Non-pigmented ciliary epithelial cell (primary cell): ENCODE measurements around the gene RNF213.

Experiments used
- DNase-seq: peaks from one replicate; pipeline ENCODE4 v3.0.0-alpha.2; 2010; ENCODE audit warnings: low read depth

Gene RNF213

GRCh38 chr17:80372922-80373570, 112.4 kb downstream of the RNF213 start:
- no peak for DNase-seq

DNA sequence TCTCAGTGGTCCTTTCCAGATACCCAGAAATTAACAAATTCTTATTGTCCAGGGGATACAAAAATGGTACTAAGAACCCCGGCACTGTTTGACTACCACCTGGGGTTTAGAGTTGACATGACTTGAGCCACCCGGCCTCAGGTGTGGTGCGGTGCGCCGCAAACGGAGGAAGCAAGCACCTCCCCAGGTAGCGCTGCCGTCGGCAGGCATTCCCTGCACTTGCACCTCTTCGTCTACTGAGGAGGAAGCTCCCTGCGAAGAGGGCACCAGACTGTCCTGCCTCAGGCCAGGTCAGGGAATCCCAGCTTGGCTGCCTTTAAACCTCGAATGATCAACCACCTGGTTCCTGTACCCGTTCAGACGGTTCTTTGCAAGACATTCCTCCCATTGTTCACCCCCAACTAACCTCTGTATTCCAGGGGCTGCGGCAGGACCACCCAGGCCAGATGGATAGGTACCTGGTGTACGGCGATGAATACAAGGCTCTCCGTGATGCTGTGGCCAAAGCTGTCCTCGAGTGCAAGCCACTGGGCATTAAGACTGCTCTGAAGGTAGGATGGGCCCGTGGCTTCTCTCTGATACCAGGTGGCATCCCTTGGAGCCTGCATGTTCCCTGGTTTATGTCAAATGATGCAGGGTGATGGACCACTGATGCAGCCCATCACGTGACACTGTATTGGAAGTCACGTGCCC, 113.5 kb downstream of the RNF213 start:
- DNase-seq = no peak

- no peak for DNase-seq
These were observed 114.3 kb downstream of the RNF213 start for GRCh38 chr17:80374732-80375585.

DNA sequence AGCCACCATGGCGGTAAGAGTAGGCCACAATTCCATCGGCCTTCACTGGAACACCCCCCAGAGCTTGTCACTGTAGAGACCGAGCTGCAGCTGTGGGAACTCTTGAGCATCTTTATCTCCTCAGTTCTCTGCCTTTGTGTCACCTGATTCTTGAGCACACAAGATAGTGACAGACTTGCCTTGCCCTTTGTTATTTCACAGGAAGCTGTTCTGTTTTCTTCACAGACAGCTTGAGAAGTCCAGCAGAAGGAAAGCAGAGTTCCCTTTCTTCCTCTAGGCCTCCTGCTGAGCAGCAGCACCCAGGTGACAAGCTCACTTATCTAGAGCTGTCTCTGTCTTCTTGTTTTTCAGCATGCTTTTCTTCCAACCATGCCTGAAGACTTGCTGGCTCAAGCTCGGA, 115.9 kb downstream of the RNF213 start:
- no peak for DNase-seq

DNA sequence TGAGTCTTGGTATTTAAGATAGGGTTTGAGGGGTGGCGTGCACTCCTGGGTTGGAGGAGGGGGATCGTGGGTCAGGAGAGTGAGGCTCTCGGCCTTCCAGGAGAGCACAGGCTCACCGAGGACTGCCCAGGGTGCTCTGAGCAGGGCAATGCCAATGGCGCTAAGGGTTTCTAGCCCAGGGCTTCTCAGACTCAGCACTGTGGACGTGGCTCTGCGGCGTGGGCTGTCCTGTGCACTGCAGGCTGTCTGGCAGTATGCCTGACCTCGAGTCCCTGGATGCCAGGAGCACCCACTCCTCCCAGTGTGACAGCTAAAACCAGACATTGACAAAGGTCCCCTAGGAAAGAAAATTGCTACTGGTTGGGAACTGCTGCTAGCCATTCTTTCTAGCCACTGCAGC, 117.1 kb downstream of the RNF213 start:
- DNase-seq = no peak

DNA sequence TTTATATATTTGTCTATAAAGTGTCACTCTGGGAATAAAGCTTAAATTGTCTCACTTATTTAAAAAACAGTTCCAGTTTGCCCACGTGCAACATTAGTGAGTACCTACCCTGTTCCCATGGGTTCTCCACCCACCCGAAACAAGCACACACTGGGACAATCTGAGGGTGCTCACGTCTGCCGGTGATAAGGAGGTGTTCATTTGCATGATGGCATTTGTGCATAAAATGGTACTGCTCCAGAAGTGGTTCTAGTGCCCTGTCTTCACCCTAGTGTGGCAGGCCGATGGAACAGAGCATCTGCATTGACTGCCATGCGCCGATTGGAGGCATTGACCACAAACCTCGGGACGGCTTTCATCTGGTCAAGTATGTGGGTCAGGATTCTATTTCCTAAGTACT, 118.7 kb downstream of the RNF213 start:
- DNase-seq = no peak

GRCh38 chr17:80380068-80380467, 119.4 kb downstream of the RNF213 start:
- DNase-seq = no peak

DNA sequence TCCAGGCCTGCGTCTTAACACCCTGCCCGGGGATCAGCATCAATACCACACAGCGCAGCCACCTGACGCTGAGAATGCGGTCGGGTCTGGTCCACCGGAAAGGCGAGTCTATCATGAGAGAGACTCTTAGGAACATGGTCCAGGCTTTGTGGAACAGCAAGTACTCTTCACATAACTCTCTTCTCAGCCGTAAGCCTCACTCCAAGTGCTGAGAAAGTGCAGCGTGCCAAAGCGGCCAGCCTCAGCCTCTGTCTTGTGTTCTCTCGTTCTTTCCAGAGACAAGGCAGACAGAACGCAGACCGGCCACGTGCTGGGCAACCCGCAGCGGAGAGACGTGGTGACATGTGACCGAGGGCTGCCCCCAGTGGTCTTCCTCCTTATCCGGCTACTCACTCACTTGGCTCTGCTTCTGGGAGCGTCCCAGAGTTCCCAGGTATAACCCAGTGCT, 119.9 kb downstream of the RNF213 start:
- no peak for DNase-seq

GRCh38 chr17:80381416-80381923, 120.8 kb downstream of the RNF213 start:
- no peak for DNase-seq

GRCh38 chr17:80382446-80382845, 121.8 kb downstream of the RNF213 start:
- no peak for DNase-seq

- no peak for DNase-seq
These were observed 122.3 kb downstream of the RNF213 start for GRCh38 chr17:80382956-80383355.

- DNase-seq = no peak
These were observed 123.7 kb downstream of the RNF213 start for GRCh38 chr17:80384078-80384960.

DNA sequence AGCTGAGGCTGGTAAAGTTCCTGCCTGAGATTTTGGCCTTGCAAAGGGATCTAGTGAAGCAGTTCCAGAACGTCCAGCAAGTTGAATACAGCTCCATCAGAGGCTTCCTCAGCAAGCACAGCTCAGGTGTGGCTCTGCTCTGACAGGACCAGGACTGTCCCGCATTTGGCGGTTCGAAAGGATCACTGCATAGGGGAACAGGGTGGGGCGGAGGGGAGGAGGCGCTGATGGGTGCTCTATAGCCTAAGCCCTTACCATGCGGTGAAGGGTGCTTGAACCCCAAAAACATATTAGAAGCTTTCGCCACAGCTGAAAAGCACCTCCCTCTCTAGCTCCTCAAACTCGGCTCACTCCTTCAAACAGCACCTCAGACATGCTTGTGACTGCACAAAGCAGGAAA, 124.4 kb downstream of the RNF213 start:
- no peak for DNase-seq

GRCh38 chr17:80386341-80386740, 125.7 kb downstream of the RNF213 start:
- DNase-seq = no peak

DNA sequence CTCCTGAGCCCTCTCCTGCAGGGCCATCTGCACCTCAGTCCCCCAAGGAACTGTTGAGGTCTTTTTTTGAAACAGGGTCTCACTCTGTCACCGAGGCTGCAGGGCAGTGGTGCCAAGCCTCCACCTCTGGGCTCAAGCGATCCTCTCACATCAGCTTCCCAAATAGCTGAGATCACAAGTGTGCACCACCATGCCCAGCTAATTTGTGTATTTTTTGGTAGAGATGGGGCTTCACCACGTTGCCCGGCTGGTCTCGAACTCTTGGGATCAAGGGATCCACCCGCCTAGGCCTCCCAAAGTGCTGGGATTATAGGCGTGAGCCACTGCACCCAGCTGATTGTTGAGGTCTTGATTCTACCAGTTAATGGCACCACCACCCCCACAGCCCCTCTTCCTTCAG, 126.4 kb downstream of the RNF213 start:
- DNase-seq = no peak

GRCh38 chr17:80388175-80388574, 127.5 kb downstream of the RNF213 start:
- no peak for DNase-seq

GRCh38 chr17:80388601-80389000, 127.9 kb downstream of the RNF213 start:
- no peak for DNase-seq

GRCh38 chr17:80389011-80389995, 128.7 kb downstream of the RNF213 start:
- no peak for DNase-seq

DNA sequence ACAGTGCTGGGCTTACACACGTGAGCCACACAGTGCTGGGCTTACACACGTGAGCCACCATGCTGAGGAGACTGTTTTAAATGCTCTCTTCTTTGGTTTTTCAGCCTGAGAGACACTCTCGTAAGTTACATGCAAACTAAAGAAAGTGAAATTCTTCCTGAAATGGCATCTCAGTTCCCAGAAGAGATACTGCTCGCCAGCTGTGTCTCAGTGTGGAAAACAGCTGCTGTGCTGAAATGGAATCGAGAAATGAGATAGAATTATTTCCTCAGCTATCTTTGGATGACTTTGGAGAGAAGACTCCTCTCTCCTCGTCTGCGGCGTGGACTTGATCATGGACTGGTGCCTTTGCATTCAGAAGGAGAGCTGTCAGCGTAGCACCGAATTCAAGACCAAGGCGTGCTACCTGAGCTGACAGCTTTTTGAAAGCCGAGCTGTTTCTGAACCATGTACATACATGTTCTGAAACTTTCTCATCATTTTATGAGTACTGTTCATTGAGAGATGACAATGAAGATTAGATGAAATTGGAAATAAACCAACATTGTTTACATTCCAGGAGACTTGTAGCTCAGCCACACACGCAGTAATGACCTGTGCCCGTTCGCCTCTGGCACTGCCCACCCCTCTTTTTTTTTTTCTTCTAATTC, 132.7 kb downstream of the RNF213 start:
- DNase-seq = no peak

DNA sequence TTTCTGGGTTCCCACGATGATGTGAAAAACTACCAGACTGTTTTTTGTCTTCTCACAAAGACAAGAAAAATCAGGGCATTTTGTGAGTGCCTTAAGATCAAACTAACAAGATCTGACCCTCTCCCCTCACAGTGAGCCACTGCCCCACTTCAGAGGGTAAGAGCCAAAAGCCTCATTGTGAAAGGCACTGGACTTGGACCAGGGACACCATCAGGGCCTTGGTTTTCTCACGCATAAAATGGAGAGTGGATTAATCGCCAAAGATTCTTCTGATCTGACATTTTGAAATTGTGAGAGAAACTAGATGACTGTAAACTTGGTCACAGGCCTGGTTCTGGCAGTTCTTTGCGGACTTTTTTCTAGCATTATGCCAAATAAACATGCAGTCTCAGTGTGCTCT, 133.3 kb downstream of the RNF213 start:
- DNase-seq = no peak
